LHCN-M2 (cell line): ENCODE results near the gene NR1H2. TPM values are rescaled to one million over a fixed set of nuclear protein-coding genes. Genes with fewer than 3 reads are reported as not detected.
A peak's percentile ranks its signal among the peaks of the same experiment; 100 is the strongest.
"Not testable (repeated sequence)": the region's sequence is repeated elsewhere in the genome, so short reads cannot be mapped to it uniquely, and the experiment has no call there.

Source experiments
- DNase-seq: peaks from one replicate; pipeline ENCODE4 v3.0.0-alpha.2; 2012; ENCODE audit warnings: low read depth
- polyA plus RNA-seq: library from polyadenylated mRNA; unstranded; fragments of >200 nt; gene quantifications from one replicate; pipeline ENCODE4 v1.2.1, GENCODE V29; 2012; ENCODE audit warnings: missing spikeins
- total RNA-seq: library from RNA; depleted of rRNA; stranded (reverse); fragments of >200 nt; gene quantifications from 2 replicates; pipeline ENCODE4 v1.2.3, GENCODE V29; 2014; rRNA removed

NR1H2 gene
- 89.3 and 99.2 TPM in 2 replicates for total RNA-seq
- 56.0 TPM for polyA plus RNA-seq

- DNase-seq: peak; percentile 96
Measured at GRCh38 chr19:50376166-50377050, at the start of gene NR1H2. NR1H2 (plus strand) TSS chr19:50376457; CDS start chr19:50377606, 1,149 bp downstream.

GRCh38 chr19:50327013-50327412 lies 49.2 kb upstream of the NR1H2 start:
- no peak for DNase-seq

GRCh38 chr19:50327461-50328223 lies 48.6 kb upstream of the NR1H2 start:
- no peak for DNase-seq

GRCh38 chr19:50328224-50328872 lies 47.9 kb upstream of the NR1H2 start:
- no peak for DNase-seq

GRCh38 chr19:50328873-50329145 lies 47.4 kb upstream of the NR1H2 start:
- DNase-seq: no peak

- no peak for DNase-seq
Measured at GRCh38 chr19:50329146-50329925, 46.9 kb upstream of the NR1H2 start, which contains the start of gene KCNC3. KCNC3 (minus strand) TSS chr19:50329377; CDS start chr19:50329082, 295 bp downstream.

- not testable (repeated sequence) for DNase-seq
Measured at GRCh38 chr19:50329926-50330294, 46.3 kb upstream of the NR1H2 start.

- no peak for DNase-seq
Measured at GRCh38 chr19:50330365-50331078, 45.7 kb upstream of the NR1H2 start.

- no peak for DNase-seq
Measured at GRCh38 chr19:50331221-50331993, 44.9 kb upstream of the NR1H2 start.

GRCh38 chr19:50331994-50332243 lies 44.3 kb upstream of the NR1H2 start:
- no peak for DNase-seq

GRCh38 chr19:50332244-50333038 lies 43.8 kb upstream of the NR1H2 start:
- DNase-seq: no peak

GRCh38 chr19:50333235-50333736 lies 43.0 kb upstream of the NR1H2 start:
- no peak for DNase-seq

- DNase-seq: no peak
Measured at GRCh38 chr19:50333737-50334617, 42.3 kb upstream of the NR1H2 start.

- DNase-seq: no peak
Measured at GRCh38 chr19:50334741-50335421, 41.4 kb upstream of the NR1H2 start.

- DNase-seq: not testable (repeated sequence)
Measured at GRCh38 chr19:50337031-50337430, 39.2 kb upstream of the NR1H2 start.

GRCh38 chr19:50340331-50340730 lies 35.9 kb upstream of the NR1H2 start:
- DNase-seq: no peak

GRCh38 chr19:50341091-50341564 lies 35.1 kb upstream of the NR1H2 start:
- DNase-seq: no peak
